RWPE1 (cell line): ENCODE results near the gene USP32.

Source experiments
- CTCF ChIA-PET: fragments of 350-600 bp; sonication (Branson Sonifier 250); formaldehyde crosslinking; extraction: SDS; loops from one replicate; lab custom pipeline; 2021; lab: Yijun Ruan, JAX
- POLR2A ChIA-PET: fragments of 400-600 bp; formaldehyde crosslinking; extraction: SDS; loops from one replicate; lab custom pipeline; 2020; ENCODE audit warnings: antibody characterized with exemption; ENCODE audit not compliant: low non-redundant PET; lab: Yijun Ruan, JAX
- DNase-seq: peaks from one replicate; pipeline ENCODE4 v3.0.0; 2012; ENCODE audit warnings: low spot score
- H3K27ac ChIP-seq: fragments of 450-650 bp; 2 replicates; pipeline ENCODE4 v1.5.1; 2017
- TF ChIP-seq, protein P1 (sequence below): fragments of 450-650 bp; conservative IDR thresholded peaks from 2 replicates; pipeline ENCODE4 v1.5.1; 2017; ENCODE audit warnings: low read depth, mild to moderate bottlenecking

USP32 gene

DNA sequence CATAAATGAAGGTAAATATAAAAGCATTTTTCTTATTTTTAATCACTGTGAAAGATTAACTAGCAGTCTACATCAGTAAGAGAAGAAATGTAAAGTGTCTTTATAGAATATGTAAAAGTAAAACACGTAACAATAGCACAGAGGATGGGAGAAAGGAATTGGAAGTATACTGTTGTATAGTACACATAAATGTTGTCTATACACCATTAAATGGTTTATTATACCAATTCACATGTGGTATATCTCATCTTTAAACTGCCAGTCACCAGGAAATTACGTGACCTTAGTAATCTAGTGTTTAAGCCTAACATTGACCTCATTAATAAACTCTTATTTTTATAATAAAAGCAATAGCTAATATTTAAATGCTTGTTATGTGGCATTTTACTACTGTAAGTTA, 87.4 kb downstream of the USP32 start:
- ChIA-PET POLR2A (no interaction called here), CTCF (no interaction called here)
- TF ChIP-seq, protein P1, sequence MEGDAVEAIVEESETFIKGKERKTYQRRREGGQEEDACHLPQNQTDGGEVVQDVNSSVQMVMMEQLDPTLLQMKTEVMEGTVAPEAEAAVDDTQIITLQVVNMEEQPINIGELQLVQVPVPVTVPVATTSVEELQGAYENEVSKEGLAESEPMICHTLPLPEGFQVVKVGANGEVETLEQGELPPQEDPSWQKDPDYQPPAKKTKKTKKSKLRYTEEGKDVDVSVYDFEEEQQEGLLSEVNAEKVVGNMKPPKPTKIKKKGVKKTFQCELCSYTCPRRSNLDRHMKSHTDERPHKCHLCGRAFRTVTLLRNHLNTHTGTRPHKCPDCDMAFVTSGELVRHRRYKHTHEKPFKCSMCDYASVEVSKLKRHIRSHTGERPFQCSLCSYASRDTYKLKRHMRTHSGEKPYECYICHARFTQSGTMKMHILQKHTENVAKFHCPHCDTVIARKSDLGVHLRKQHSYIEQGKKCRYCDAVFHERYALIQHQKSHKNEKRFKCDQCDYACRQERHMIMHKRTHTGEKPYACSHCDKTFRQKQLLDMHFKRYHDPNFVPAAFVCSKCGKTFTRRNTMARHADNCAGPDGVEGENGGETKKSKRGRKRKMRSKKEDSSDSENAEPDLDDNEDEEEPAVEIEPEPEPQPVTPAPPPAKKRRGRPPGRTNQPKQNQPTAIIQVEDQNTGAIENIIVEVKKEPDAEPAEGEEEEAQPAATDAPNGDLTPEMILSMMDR, result no peak
- no peak overlapping the region for H3K27ac ChIP-seq
- DNase-seq, result no peak

DNA sequence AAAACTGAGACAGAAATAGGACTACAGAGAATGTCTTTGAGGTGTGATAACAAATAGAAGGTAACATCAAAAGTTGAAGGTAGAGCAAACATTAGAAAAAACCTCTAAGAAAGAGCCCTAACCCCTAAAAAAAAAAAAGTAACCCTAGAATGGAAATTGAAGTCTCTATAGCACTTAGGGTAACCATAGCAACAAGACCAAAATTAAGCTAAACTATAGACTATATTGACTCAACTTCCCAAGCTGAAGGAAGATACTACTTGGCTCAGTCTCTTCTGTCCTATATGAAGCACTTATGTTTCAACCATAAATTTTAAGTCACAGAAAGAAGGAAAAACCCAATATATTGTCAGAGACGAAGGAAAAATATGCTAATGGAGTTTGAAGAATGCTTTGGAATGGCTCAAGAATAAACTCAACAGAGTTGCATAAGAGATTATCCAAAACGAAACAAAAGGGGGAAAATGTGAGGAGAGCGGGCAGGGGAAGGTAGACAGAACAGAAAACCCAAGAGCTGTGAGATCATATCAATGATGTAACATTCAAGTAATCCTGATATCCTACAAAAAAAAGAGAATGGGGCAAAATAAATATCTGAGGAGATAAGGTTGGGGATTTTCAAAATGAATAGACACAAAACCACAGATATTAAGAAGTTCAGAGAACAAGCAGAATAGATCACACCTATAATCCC, 88.4 kb downstream of the USP32 start:
- TF ChIP-seq, protein P1, result no peak
- DNase-seq, result no peak
- CTCF ChIA-PET, result no interaction called here
- POLR2A ChIA-PET, result no interaction called here
- H3K27ac ChIP-seq, result no peak overlapping the region

DNA sequence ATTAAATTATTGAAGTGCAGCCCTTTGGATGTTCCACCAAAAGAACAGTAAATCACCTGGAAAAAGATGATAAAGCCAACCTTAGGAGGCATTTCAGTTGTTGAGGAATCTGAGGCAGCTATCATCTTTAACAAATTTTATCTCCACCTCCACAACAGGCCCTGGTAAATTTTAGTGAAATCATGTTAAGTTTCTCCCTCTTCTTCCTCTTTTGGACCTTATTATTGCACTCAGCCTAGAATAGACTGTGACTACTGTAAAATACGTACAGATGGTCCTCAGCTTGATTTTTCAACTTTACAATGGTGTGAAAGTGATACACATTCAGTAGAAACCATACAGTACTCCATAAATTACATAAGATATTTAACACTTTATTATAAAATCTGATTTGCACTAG, 90.3 kb downstream of the USP32 start:
- no peak overlapping the region for H3K27ac ChIP-seq
- CTCF ChIA-PET, result interaction anchor here (0.6 kb wide), 1 partner anchor 42 kb away, joined by 3 read pairs; no protein-coding TSS in a partner anchor
- no peak for DNase-seq
- TF ChIP-seq, protein P1, result no peak
- POLR2A ChIA-PET, result no interaction called here

DNA sequence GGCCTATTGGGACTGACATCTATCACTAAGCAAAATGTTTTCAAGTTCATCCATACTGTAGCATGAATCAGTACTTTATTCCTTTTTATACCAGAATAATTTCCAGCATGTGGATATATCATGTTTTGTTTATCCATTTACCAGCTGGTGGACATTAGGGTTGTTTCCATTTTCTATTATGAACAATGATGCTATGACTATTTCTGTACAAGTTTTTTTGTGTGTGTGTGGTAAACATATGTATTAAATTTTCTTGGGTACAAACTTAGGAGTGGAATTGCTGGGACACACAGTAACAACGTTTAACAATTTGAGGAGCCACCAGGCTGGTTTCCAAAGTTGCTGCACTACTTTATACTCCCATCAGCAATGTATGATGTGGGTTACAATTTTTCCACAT, 91.0 kb downstream of the USP32 start:
- H3K27ac ChIP-seq, result no peak overlapping the region
- ChIA-PET CTCF (interaction anchor here (0.6 kb wide), 1 partner anchor 43 kb away, joined by 3 read pairs; no protein-coding TSS in a partner anchor), POLR2A (no interaction called here)
- DNase-seq, result no peak
- TF ChIP-seq, protein P1, result no peak

DNA sequence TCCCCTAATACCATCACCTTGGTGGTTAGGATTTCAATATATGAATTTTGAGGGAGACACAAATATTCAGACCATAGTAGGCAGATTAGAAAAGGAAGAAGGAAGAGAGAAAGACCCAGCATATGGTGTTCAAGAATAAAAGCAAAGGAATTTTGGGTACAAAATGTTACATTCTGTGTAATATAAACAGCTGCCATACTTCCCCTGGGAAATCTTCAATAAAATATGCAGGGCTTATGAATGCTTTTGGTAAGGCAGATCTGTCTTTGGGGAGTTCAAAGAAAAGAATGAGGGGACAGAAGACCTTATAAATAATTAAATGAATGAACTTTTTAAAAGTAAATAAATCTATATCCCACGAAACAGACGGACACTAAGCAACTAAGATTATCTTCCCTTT, 91.9 kb downstream of the USP32 start:
- TF ChIP-seq, protein P1, result no peak
- CTCF ChIA-PET, result no interaction called here
- no peak for DNase-seq
- POLR2A ChIA-PET, result no interaction called here
- H3K27ac ChIP-seq, result no peak overlapping the region

DNA sequence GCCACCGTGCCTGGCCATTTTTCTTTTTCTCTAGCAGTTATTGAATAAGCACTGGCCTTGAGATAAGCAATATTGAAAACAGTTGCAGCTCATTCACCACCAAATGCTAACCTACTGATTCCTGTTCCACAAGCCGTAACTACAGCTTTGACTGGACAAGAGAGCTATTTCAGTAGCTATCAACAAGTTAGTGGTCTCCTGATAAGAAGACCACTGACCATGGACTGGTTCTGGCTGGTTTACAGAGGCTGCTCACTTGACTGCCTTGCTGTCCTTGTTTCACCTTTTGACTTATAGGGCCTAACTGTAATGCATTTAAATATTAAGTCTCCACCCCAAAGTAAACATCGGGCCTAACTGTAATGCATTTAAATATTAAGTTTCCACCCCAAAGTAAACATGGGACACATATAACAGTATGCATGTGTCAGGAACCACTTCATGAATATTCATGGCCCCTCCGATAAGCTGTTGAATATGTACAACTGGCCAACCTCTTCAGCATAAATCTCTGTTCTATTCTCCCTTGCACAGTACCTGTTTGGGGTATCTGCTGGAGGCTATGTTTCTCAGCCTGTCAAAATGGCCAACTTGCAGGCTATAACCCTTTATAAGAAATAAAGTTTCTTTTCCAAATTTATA, 94.1 kb downstream of the USP32 start:
- ChIA-PET POLR2A (no interaction called here), CTCF (interaction anchor here (0.7 kb wide), 1 partner anchor 127 kb away, joined by 4 read pairs; no protein-coding TSS in a partner anchor)
- DNase-seq, result no peak

More for the DNA sequence above, 94.1 kb downstream of the USP32 start:
- TF ChIP-seq, protein P1, result no peak
- no peak overlapping the region for H3K27ac ChIP-seq
